ENCODE data around the gene TMEM39B.

The TMEM39B gene

DNA sequence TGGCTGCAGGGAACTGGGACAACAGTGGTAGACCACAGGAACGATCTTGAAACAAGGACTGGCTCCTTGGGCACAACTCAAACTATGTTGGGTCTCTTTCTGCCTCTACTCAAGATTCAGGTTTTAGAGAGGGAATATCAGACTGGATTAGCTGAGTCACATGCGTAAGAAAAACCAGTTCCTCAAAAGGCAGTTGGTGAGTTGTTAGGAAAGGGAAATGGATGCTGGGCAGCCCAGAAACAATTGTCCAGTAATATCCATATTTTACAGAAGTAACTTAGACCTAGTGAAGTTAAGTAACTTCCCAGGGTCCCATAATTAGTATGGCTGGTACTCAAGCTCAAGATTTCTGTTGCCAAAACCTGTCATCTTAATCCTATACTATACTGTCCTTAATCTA, 27.0 kb upstream of the TMEM39B start:
- DNase-seq: no peak
- Histone ChIP-seq H3K4me1 (ENCODE audit: control insufficient read depth, insufficient read depth, low read length, poor library complexity, severe bottlenecking) (no peaks in the 10 kb centered on the region), H3K36me3 (ENCODE audit: control insufficient read depth, insufficient read depth, low read length) (peaks cover 53% of the 10 kb centered on the region)

DNA sequence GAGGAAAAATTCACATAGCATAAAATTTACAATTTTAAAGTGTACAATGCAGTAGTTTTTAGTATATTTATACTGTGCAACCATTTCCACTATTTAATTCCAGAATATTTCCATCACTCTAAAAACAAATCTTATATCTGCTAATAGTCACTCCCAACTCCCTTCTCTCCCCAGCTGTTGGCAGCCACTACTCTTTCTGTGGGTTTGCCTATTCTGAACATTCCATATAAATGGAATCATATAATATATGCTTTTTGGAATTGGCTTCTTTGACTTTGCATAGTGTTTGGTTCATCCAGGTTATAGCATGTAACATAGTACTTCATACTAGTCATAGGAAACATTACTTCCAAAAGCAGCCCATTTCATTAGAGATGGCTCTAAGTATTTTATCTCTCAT, 25.0 kb upstream of the TMEM39B start:
- no peaks in the 10 kb centered on the region for H3K9me3 ChIP-seq (ENCODE audit: control insufficient read depth, low read length)
- H3K4me1 ChIP-seq (ENCODE audit: control insufficient read depth, insufficient read depth, low read length, poor library complexity, severe bottlenecking): no peaks in the 10 kb centered on the region
- no peak overlapping the region for H3K27ac ChIP-seq (ENCODE audit: insufficient read depth, low read length, poor library complexity, severe bottlenecking)
- H3K36me3 ChIP-seq (ENCODE audit: control insufficient read depth, insufficient read depth, low read length): peaks cover 62% of the 10 kb centered on the region
- no peaks in the 10 kb centered on the region for H3K27me3 ChIP-seq (replicated peaks; ENCODE audit: control insufficient read depth, insufficient read depth, low read length, poor library complexity, severe bottlenecking)
- no peak for DNase-seq
- H3K4me3 ChIP-seq (ENCODE audit: insufficient read depth, low read depth, low read length, poor library complexity, severe bottlenecking): no peak overlapping the region

More for the DNA sequence above, 27.0 kb upstream of the TMEM39B start:
- no peak overlapping the region for H3K4me3 ChIP-seq (ENCODE audit: insufficient read depth, low read depth, low read length, poor library complexity, severe bottlenecking)
- no peaks in the 10 kb centered on the region for H3K9me3 ChIP-seq (ENCODE audit: control insufficient read depth, low read length)
- H3K27me3 ChIP-seq (replicated peaks; ENCODE audit: control insufficient read depth, insufficient read depth, low read length, poor library complexity, severe bottlenecking): no peaks in the 10 kb centered on the region
- H3K27ac ChIP-seq (ENCODE audit: insufficient read depth, low read length, poor library complexity, severe bottlenecking): no peak overlapping the region

DNA sequence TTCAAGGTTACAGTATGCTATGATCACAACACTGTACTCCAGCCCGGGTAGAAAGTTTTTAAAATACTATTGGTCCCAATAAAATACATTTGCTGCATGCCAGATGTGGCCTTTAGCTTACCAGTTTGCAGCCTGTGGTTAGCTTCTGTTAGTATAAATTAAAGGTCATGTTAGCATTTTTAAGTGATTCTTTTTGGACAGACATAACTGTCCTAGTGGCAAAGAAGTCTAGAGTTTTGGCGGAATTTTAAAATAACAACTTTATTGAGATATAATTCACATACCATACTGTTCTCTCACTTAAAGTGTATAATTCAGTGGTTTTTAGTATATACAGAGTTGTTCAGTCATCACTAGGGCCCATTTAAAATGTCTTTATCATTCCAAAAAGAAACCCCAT, 24.3 kb upstream of the TMEM39B start:
- DNase-seq: no peak
- H3K27ac ChIP-seq (ENCODE audit: insufficient read depth, low read length, poor library complexity, severe bottlenecking): no peak overlapping the region
- no peaks in the 10 kb centered on the region for H3K27me3 ChIP-seq (replicated peaks; ENCODE audit: control insufficient read depth, insufficient read depth, low read length, poor library complexity, severe bottlenecking)
- no peak overlapping the region for H3K4me3 ChIP-seq (ENCODE audit: insufficient read depth, low read depth, low read length, poor library complexity, severe bottlenecking)
- no peaks in the 10 kb centered on the region for H3K9me3 ChIP-seq (ENCODE audit: control insufficient read depth, low read length)
- no peaks in the 10 kb centered on the region for H3K4me1 ChIP-seq (ENCODE audit: control insufficient read depth, insufficient read depth, low read length, poor library complexity, severe bottlenecking)
- H3K36me3 ChIP-seq (ENCODE audit: control insufficient read depth, insufficient read depth, low read length): peaks cover 68% of the 10 kb centered on the region

DNA sequence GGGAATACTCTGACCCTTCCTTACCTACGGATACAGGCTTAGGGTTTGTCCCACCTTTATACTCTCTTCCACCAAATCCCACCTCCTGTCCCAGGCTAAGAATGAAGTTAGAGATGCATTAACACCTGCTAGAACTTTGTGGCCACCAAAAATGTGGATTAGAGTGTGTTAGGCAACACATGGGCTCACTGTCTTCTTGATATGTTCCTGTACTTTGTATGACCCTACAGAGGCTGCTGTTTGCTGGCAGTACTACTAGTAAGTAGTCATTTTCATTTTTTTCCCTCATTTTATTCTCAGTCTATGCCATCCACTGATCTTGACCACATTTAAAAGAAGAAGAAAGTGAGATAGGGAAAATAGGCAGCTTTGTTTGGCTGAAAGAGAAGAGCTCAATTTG, 21.0 kb upstream of the TMEM39B start:
- Histone ChIP-seq H3K4me1 (ENCODE audit: control insufficient read depth, insufficient read depth, low read length, poor library complexity, severe bottlenecking) (no peaks in the 10 kb centered on the region), H3K27ac (ENCODE audit: insufficient read depth, low read length, poor library complexity, severe bottlenecking) (no peak overlapping the region), H3K9me3 (ENCODE audit: control insufficient read depth, low read length) (no peaks in the 10 kb centered on the region), H3K27me3 (replicated peaks; ENCODE audit: control insufficient read depth, insufficient read depth, low read length, poor library complexity, severe bottlenecking) (no peaks in the 10 kb centered on the region), H3K4me3 (ENCODE audit: insufficient read depth, low read depth, low read length, poor library complexity, severe bottlenecking) (no peak overlapping the region), H3K36me3 (ENCODE audit: control insufficient read depth, insufficient read depth, low read length) (peaks cover 75% of the 10 kb centered on the region)
- DNase-seq: no peak

DNA sequence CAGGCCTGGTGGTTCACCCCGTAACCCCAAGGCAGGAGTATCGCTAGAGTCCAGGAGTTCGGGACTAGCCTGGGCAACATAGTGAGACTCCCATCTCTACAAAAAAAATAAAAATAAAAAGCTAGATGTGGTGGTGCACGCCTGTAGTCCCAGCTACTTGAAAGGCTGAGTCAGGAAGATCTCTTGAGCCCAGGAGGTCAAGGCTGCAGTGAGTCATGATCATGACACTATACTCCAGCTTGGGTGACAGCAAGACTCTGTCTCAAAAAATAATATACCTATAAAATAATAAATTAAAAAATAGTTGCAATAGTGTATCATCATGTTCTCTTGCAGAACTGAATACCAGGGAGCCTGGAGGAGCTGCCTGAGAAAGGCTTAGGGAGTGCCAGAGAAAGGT, 19.9 kb upstream of the TMEM39B start:
- H3K27ac ChIP-seq (ENCODE audit: insufficient read depth, low read length, poor library complexity, severe bottlenecking): no peak overlapping the region
- peaks cover 66% of the 10 kb centered on the region for H3K36me3 ChIP-seq (ENCODE audit: control insufficient read depth, insufficient read depth, low read length)
- no peaks in the 10 kb centered on the region for H3K4me1 ChIP-seq (ENCODE audit: control insufficient read depth, insufficient read depth, low read length, poor library complexity, severe bottlenecking)
- DNase-seq: no peak
- H3K4me3 ChIP-seq (ENCODE audit: insufficient read depth, low read depth, low read length, poor library complexity, severe bottlenecking): no peak overlapping the region
- H3K27me3 ChIP-seq (replicated peaks; ENCODE audit: control insufficient read depth, insufficient read depth, low read length, poor library complexity, severe bottlenecking): no peaks in the 10 kb centered on the region
- no peaks in the 10 kb centered on the region for H3K9me3 ChIP-seq (ENCODE audit: control insufficient read depth, low read length)

DNA sequence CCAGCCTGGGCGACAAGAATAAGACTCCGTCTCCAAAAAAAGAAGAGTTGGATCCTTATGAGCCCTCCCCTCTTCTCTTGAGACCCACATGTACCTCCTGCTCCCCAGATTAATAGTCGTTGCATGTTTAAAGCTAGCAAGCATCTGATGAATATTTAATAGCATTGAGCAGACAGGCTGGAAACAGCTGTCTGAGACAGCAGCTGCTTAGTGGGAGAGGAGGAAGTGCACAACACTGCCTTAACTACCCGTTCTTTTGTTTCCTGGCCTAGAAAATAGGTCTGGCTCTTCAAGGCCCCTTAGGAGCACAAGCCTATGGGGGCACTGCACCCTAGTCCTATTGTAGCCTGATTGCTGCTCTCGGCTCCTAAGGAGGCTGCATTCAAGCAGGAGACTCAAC, 17.3 kb upstream of the TMEM39B start:
- Histone ChIP-seq H3K4me3 (ENCODE audit: insufficient read depth, low read depth, low read length, poor library complexity, severe bottlenecking) (no peak overlapping the region), H3K27me3 (replicated peaks; ENCODE audit: control insufficient read depth, insufficient read depth, low read length, poor library complexity, severe bottlenecking) (no peaks in the 10 kb centered on the region), H3K36me3 (ENCODE audit: control insufficient read depth, insufficient read depth, low read length) (peaks cover 72% of the 10 kb centered on the region), H3K4me1 (ENCODE audit: control insufficient read depth, insufficient read depth, low read length, poor library complexity, severe bottlenecking) (no peaks in the 10 kb centered on the region), H3K27ac (ENCODE audit: insufficient read depth, low read length, poor library complexity, severe bottlenecking) (no peak overlapping the region), H3K9me3 (ENCODE audit: control insufficient read depth, low read length) (no peaks in the 10 kb centered on the region)
- no peak for DNase-seq

DNA sequence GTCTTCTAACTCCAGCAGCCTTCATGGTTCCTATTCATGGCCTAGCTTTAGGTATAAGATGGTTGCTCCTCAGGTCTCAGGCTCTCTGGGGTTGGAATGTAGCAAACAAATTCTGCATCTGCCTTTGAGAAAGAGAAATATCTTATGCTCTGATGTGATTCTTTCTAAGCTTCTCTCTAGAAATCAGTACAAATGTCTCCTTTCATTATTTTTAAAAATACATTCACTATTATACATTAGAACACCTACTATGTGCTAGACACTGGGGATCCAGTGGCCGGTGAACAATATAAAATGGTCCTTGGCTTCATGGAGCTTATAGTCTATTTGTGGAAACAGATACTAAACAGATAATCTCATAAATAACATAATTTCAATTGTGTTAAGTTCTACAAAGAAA, 16.1 kb upstream of the TMEM39B start:
- no peak for DNase-seq
- Histone ChIP-seq H3K4me3 (ENCODE audit: insufficient read depth, low read depth, low read length, poor library complexity, severe bottlenecking) (no peak overlapping the region), H3K27me3 (replicated peaks; ENCODE audit: control insufficient read depth, insufficient read depth, low read length, poor library complexity, severe bottlenecking) (no peaks in the 10 kb centered on the region), H3K4me1 (ENCODE audit: control insufficient read depth, insufficient read depth, low read length, poor library complexity, severe bottlenecking) (no peaks in the 10 kb centered on the region), H3K9me3 (ENCODE audit: control insufficient read depth, low read length) (no peaks in the 10 kb centered on the region), H3K27ac (ENCODE audit: insufficient read depth, low read length, poor library complexity, severe bottlenecking) (no peak overlapping the region), H3K36me3 (ENCODE audit: control insufficient read depth, insufficient read depth, low read length) (peaks cover 71% of the 10 kb centered on the region)

DNA sequence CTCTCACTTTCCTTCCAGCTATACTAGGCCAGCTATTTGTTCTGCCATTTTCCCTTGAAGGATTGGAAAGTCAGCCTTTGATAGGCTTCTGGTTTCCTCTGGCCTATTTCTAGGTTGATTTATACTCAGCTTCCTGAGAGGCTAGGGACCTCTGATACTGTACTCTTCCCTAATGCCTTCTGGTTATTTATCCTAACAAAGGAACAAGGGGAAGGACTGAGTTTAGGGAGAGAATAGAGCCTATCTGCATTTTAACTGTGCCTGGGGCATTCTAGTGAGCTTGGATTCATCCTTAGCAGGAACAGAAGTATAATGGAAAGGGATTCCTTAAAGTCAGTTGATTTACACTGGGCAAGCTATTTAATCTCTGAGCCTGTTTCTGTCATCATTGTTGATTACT, 11.8 kb upstream of the TMEM39B start:
- Histone ChIP-seq H3K4me1 (ENCODE audit: control insufficient read depth, insufficient read depth, low read length, poor library complexity, severe bottlenecking) (no peaks in the 10 kb centered on the region), H3K27me3 (replicated peaks; ENCODE audit: control insufficient read depth, insufficient read depth, low read length, poor library complexity, severe bottlenecking) (no peaks in the 10 kb centered on the region), H3K36me3 (ENCODE audit: control insufficient read depth, insufficient read depth, low read length) (peaks cover 37% of the 10 kb centered on the region), H3K27ac (ENCODE audit: insufficient read depth, low read length, poor library complexity, severe bottlenecking) (peak overlapping the region; percentile 27), H3K4me3 (ENCODE audit: insufficient read depth, low read depth, low read length, poor library complexity, severe bottlenecking) (no peak overlapping the region), H3K9me3 (ENCODE audit: control insufficient read depth, low read length) (no peaks in the 10 kb centered on the region)
- DNase-seq: no peak

DNA sequence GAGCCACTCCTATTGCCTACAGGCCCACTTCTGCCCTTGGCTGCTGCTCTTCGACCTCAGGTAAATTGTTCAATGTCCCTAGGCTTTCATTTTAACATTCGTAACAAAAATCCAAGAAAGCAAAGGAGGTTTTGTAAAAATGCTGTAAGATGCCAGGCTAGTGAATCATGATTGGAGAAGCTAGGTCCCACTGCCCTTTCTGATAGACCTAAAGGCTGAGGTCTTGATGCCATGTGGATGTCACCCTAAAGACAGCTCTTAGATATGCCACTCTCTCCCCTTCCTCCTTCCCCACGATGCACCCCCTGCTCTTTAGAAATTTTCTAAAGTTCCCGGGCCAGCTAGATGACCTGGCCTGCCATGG, 9.9 kb upstream of the TMEM39B start:
- peaks cover 27% of the 10 kb centered on the region for H3K36me3 ChIP-seq (ENCODE audit: control insufficient read depth, insufficient read depth, low read length)
- no peaks in the 10 kb centered on the region for H3K27me3 ChIP-seq (replicated peaks; ENCODE audit: control insufficient read depth, insufficient read depth, low read length, poor library complexity, severe bottlenecking)
- DNase-seq: no peak
- H3K27ac ChIP-seq (ENCODE audit: insufficient read depth, low read length, poor library complexity, severe bottlenecking): no peak overlapping the region
- H3K9me3 ChIP-seq (ENCODE audit: control insufficient read depth, low read length): no peaks in the 10 kb centered on the region
- H3K4me1 ChIP-seq (ENCODE audit: control insufficient read depth, insufficient read depth, low read length, poor library complexity, severe bottlenecking): peaks cover 4% of the 10 kb centered on the region
- no peak overlapping the region for H3K4me3 ChIP-seq (ENCODE audit: insufficient read depth, low read depth, low read length, poor library complexity, severe bottlenecking)

DNA sequence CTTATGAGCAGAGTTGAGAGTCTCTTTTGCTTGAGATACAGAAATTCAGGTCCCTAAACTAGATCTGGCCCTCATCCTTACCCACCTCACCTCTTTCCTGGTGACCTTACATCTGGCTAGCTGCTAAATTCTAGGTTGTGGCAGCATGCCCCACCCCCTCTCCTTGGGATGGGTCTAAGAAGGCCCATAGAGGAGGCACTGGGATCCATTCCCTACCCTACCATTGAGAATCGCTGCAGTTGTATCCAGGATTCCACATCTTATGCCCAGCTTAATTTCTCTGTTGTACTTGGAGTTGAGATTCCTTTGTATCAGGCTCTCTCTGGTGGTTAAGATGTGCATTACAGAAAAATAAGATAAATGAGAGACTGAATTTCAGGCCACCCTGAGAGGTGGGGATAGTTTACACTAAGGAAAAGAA, 9.5 kb upstream of the TMEM39B start:
- Histone ChIP-seq H3K36me3 (ENCODE audit: control insufficient read depth, insufficient read depth, low read length) (peaks cover 27% of the 10 kb centered on the region), H3K9me3 (ENCODE audit: control insufficient read depth, low read length) (no peaks in the 10 kb centered on the region), H3K27me3 (replicated peaks; ENCODE audit: control insufficient read depth, insufficient read depth, low read length, poor library complexity, severe bottlenecking) (no peaks in the 10 kb centered on the region), H3K27ac (ENCODE audit: insufficient read depth, low read length, poor library complexity, severe bottlenecking) (no peak overlapping the region), H3K4me3 (ENCODE audit: insufficient read depth, low read depth, low read length, poor library complexity, severe bottlenecking) (no peak overlapping the region), H3K4me1 (ENCODE audit: control insufficient read depth, insufficient read depth, low read length, poor library complexity, severe bottlenecking) (peaks cover 4% of the 10 kb centered on the region)
- no peak for DNase-seq
